Measurements from ENCODE around the gene EFHB. TPM values are rescaled to one million over a fixed set of nuclear protein-coding genes. Genes with fewer than 3 reads are reported as not detected.
"Not testable (repeated sequence)": the region's sequence is repeated elsewhere in the genome, so short reads cannot be mapped to it uniquely, and the experiment has no call there.

EFHB gene
- total RNA-seq, 1 donor from 2014 or later = not detected

DNA sequence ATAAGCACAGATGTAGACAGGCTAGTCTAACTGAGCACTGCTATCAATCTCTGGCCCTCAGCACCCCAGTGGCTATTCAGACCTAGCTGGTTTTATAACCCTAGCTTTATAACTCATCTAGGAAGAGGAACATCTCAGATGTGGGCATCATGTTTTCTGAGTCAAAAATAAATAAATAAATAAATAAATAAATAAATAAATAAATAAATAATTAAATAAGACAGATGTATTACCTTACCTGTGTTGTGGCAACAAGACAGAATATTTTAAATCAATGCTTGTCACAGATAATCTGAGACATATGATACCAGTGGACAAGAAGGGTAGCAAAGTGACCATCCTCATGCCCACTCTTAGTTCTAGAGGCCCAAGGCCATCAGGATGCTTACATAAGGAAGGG, 52.2 kb downstream of the EFHB start:
- DNase-seq (ENCODE audit: missing footprints) (no peak), ATAC-seq (no peak)
- intact Hi-C loops (cut with DNase I) = no loop called here

GRCh38 chr3:19881036-19881435, 53.0 kb downstream of the EFHB start:
- DNase-seq (ENCODE audit: missing footprints) = no peak
- intact Hi-C loops (cut with DNase I) = no loop called here
- ATAC-seq = no peak

GRCh38 chr3:19877656-19878055, 56.4 kb downstream of the EFHB start:
- no peak for DNase-seq (ENCODE audit: missing footprints)
- intact Hi-C loops (cut with DNase I) = no loop called here
- ATAC-seq = no peak

DNA sequence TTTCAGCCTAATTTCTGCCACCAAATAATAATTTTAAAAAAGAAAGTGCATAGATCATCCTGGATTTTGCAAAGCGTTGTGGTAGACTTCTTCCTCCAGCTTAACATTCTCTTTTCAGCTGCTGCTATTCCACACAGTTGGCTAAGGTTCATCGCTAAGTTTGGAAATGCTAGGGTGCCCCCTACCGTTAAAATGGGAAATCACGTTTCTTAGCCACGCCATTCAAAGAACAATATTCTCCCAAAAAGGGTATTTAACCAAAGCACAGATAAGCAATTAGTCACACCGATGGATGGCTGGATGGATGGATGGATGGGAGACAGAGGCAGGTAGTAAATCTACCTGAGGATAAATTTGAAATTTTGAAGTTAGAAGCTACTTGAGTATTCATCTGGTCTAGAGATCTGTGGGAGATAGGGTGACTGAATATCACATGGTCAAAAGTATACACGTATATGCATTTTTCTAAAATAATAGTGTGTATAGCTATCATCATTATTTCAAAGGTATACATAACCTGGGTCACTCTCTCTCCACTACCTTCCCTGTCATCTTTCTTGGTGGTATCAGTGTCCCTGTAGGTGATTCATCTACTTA, 67.2 kb downstream of the EFHB start:
- no peak for DNase-seq (ENCODE audit: missing footprints)
- no peak for ATAC-seq
- intact Hi-C loops (cut with DNase I) = loop anchor here (5.0 to 10.0 kb wide), 2 partner anchors 520 to 802 kb away; no protein-coding TSS in a partner anchor

DNA sequence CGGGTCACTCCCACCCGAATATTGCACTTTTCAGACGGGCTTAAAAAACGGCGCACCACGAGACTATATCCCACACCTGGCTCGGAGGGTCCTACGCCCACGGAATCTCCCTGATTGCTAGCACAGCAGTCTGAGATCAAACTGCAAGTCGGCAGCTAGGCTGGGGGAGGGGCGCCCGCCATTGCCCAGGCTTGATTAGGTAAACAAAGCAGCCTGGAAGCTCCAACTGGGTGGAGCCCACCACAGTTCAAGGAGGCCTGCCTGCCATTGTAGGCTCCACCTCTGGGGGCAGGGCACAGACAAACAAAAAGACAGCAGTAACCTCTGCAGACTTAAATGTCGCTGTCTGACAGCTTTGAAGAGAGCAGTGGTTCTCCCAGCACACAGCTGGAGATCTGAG, 78.7 kb downstream of the EFHB start:
- DNase-seq (ENCODE audit: missing footprints); intact Hi-C loops (cut with DNase I); ATAC-seq: not testable (repeated sequence)

DNA sequence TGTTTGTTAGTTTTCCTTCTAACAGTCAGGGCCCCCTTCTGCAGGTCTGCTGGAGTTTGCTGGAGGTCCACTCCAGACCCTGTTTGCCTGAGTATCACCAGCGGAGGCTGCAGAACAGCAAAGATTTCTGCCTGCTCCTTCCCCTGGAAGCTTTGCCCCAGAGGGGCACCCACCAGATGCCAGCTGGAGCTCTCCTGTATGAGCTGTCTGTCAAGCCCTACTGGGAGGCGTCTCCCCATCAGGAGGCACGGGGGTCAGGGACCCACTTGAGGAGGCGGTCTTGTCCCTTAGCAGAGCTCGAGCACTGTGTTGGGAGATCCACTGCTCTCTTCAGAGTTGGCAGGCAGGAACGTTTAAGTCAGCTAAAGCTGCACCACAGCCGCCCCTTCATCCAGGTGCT, 87.4 kb downstream of the EFHB start:
- intact Hi-C loops (cut with DNase I); DNase-seq (ENCODE audit: missing footprints); ATAC-seq: not testable (repeated sequence)

Other genes with a start within 250 kb of the EFHB start
- gene RAB5A, start 12.9 kb upstream of the EFHB start, total RNA-seq = 48.2 TPM
- gene PP2D1, start 78.0 kb upstream of the EFHB start, total RNA-seq = not detected
- 118 TPM for gene KAT2B, start 106.2 kb upstream of the EFHB start, total RNA-seq

Measured in Right ventricle myocardium inferior (tissue), 1 donor.